Measurements from ENCODE around the gene LRPAP1. TPM values are rescaled to one million over a fixed set of nuclear protein-coding genes. Genes with fewer than 3 reads are reported as not detected.
"Not testable (repeated sequence)": the region's sequence is repeated elsewhere in the genome, so short reads cannot be mapped to it uniquely, and the experiment has no call there.

LRPAP1 gene
- total RNA-seq, 1 experiment from 2014 or later = 109 TPM

DNA sequence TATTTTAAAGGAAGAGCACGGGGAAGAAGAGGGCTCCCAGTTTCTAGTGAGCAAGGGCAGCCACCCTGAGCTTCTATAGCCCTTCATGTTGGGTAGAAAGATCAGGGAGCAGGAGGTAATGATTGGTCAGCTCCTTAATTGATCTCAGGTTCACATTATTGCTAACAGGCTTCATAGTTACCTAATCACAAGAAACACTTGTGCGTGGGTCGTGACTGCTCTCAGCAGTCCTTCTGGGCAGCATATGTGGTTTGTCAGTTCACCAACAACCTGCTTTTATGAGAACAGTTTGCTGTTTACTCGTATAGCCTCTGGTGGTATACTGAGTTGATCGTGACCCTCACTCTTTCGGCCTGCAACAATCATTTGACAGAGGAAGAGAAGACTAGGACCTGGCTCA lies 73.9 kb downstream of the LRPAP1 start:
- no peaks in the 10 kb centered on the region for H3K27me3 ChIP-seq
- no peaks in the 10 kb centered on the region for H3K36me3 ChIP-seq
- H3K27ac ChIP-seq = no peak overlapping the region
- no peak for DNase-seq
- peaks cover 21% of the 10 kb centered on the region for H3K4me1 ChIP-seq
- H3K9me3 ChIP-seq (replicated peaks) = peaks cover 8% of the 10 kb centered on the region
- H3K4me3 ChIP-seq = no peak overlapping the region

- not testable (repeated sequence) for H3K27me3 ChIP-seq
Observed at GRCh38 chr4:3455596-3455995, 76.6 kb downstream of the LRPAP1 start.

More at GRCh38 chr4:3455596-3455995, 76.6 kb downstream of the LRPAP1 start:
- not testable (repeated sequence) for H3K4me3 ChIP-seq; DNase-seq; H3K9me3 ChIP-seq (replicated peaks); H3K27ac ChIP-seq; H3K36me3 ChIP-seq
- peaks cover 14% of the 10 kb centered on the region for H3K4me1 ChIP-seq

Other genes starting within 250 kb of the LRPAP1 start
- 26.3 and 34.0 TPM in 2 replicates for gene RGS12, start 239.4 kb downstream of the LRPAP1 start, total RNA-seq (2014; rRNA removed; shearing (Covaris generic))
- gene HGFAC, start 90.5 kb downstream of the LRPAP1 start, total RNA-seq (2014; rRNA removed; shearing (Covaris generic)) = 0.12 and 0.63 TPM in 2 replicates
- 8.6 and 9.6 TPM in 2 replicates for gene DOK7, start 69.1 kb downstream of the LRPAP1 start, total RNA-seq (2014; rRNA removed; shearing (Covaris generic))
- gene ADRA2C, start 234.0 kb upstream of the LRPAP1 start, total RNA-seq (2014; rRNA removed; shearing (Covaris generic)) = 17.9 and 18.5 TPM in 2 replicates